Lower leg skin (tissue), 3 donors: Measurements from ENCODE around the gene DNAH12.

Experiments
- POLR2A ChIP-seq, 2 donors: fragments of 450-650 bp; IDR thresholded peaks; one replicate each; pipeline ENCODE4 v1.6.1; 2016 to 2017; ENCODE audit warnings: antibody characterized with exemption in 2 of 2, mild to moderate bottlenecking in 1 of 2, moderate library complexity in 1 of 2
- TF ChIP-seq, protein P1 (sequence below), 3 donors: fragments of 450-650 bp; IDR thresholded peaks; one replicate each; pipeline ENCODE4 v1.5.1; 2016; ENCODE audit warnings: antibody characterized with exemption in 3 of 3, mild to moderate bottlenecking in 3 of 3, moderate library complexity in 2 of 3

DNA sequence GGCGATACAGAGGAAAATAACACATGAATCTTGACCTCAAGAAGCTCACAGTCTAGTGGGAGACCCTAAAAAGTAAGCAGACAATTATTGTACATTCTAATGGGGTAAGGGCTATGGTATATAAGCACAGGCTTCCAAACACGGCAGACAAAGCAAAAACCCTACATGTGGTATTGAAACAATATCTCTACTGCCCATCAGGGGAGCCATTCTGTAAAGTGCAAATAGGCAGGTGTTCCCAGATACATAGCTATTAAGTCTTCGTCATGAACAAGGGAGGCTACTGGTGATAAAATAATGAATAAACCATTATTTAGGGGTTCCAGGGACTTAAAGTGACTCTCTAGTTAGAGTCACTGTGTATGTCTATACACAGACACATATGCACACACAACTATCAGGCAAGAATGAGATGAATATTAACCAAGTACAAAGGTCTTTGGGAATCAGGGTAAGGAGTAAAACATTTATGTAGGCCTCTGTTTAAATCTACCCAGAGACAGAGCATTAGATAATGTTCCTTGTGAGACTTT lies 213.0 kb downstream of the DNAH12 start:
- TF ChIP-seq, protein P1, sequence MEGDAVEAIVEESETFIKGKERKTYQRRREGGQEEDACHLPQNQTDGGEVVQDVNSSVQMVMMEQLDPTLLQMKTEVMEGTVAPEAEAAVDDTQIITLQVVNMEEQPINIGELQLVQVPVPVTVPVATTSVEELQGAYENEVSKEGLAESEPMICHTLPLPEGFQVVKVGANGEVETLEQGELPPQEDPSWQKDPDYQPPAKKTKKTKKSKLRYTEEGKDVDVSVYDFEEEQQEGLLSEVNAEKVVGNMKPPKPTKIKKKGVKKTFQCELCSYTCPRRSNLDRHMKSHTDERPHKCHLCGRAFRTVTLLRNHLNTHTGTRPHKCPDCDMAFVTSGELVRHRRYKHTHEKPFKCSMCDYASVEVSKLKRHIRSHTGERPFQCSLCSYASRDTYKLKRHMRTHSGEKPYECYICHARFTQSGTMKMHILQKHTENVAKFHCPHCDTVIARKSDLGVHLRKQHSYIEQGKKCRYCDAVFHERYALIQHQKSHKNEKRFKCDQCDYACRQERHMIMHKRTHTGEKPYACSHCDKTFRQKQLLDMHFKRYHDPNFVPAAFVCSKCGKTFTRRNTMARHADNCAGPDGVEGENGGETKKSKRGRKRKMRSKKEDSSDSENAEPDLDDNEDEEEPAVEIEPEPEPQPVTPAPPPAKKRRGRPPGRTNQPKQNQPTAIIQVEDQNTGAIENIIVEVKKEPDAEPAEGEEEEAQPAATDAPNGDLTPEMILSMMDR (IDR thresholded peaks at IDR 0.05): no peak
- no peak for TF ChIP-seq POLR2A (IDR thresholded peaks at IDR 0.05)
